Kidney epithelial cell (primary cell): ENCODE measurements around the gene SCML2. TPM values are rescaled to one million over a fixed set of nuclear protein-coding genes. Genes with fewer than 3 reads are reported as not detected.

Source experiments
- DNase-seq: peaks from one replicate; pipeline ENCODE4 v3.0.0-alpha.2; 2010; ENCODE audit warnings: low read depth
- H3K27me3 ChIP-seq: 2 replicates; pipeline ENCODE4 v1.6.0; 2011; ENCODE audit warnings: low read length; ENCODE audit not compliant: control insufficient read depth, insufficient read depth
- H3K36me3 ChIP-seq: 2 replicates; pipeline ENCODE4 v1.5.1; 2011; ENCODE audit warnings: low read length; ENCODE audit not compliant: control insufficient read depth, insufficient read depth
- H3K4me3 ChIP-seq: 2 replicates; pipeline ENCODE4 v1.5.1; 2011; ENCODE audit warnings: low read depth, mild to moderate bottlenecking, control low read depth, low read length
- total RNA-seq: library from RNA; depleted of rRNA; stranded (reverse); fragments of >200 nt; gene quantifications from 2 replicates; pipeline ENCODE4 v1.2.3, GENCODE V29; 2015
- TF ChIP-seq, protein P1 (sequence below): IDR thresholded peaks from 2 replicates; pipeline ENCODE4 v1.5.1; 2011; ENCODE audit warnings: mild to moderate bottlenecking, moderate library complexity, low read length, control low read depth, inconsistent platforms; ENCODE audit not compliant: insufficient read depth, poor library complexity, severe bottlenecking

Gene SCML2
- total RNA-seq, 1 donor from 2014 or later, result 1.5 TPM

DNA sequence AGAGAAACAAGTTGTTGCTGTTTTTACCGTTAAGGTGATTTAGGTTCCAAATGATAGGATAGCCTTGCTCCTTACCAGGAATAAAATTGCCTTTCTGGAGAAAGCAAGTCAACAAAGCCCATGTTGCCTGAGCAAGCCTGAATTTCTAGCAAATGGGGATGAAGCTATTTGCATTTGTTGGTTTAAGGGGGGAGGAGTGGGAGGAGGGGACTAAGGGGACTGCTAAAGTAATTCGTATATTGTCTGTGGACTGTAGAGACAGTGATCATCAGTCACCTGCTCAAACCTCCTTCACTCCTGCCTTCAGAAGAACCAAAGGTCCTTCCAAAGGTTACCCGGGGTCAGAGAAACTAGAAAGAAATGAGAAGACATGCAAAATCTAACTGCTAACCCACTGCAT lies 65.8 kb downstream of the SCML2 start:
- TF ChIP-seq, protein P1, sequence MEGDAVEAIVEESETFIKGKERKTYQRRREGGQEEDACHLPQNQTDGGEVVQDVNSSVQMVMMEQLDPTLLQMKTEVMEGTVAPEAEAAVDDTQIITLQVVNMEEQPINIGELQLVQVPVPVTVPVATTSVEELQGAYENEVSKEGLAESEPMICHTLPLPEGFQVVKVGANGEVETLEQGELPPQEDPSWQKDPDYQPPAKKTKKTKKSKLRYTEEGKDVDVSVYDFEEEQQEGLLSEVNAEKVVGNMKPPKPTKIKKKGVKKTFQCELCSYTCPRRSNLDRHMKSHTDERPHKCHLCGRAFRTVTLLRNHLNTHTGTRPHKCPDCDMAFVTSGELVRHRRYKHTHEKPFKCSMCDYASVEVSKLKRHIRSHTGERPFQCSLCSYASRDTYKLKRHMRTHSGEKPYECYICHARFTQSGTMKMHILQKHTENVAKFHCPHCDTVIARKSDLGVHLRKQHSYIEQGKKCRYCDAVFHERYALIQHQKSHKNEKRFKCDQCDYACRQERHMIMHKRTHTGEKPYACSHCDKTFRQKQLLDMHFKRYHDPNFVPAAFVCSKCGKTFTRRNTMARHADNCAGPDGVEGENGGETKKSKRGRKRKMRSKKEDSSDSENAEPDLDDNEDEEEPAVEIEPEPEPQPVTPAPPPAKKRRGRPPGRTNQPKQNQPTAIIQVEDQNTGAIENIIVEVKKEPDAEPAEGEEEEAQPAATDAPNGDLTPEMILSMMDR, result no peak
- DNase-seq, result no peak
- Histone ChIP-seq H3K36me3 (no peaks in the 10 kb centered on the region), H3K4me3 (no peak overlapping the region), H3K27me3 (no peaks in the 10 kb centered on the region)

DNA sequence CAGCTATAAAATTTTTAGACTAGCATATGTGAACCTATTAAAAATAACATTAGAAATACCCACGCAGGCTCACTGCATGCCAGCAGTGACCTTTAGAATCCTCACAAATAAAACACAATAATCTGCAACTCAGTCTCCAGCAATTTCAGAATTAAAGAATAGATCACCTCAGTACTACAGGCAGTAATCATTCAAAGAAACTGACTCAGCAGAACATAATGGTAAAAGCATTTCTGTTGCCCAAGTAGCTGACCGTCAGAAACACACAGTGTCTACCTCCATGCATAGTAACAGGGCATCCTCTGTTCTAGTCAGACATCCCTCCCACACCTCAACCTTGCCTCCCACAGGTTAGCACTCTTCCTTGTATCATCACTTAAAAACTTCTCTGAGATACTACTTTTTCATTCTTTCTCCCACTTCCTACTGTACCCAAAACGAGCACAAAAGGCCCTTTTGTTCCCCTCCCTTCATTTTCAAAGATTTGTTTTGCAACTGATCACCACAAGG lies 68.1 kb downstream of the SCML2 start:
- DNase-seq, result no peak
- H3K36me3 ChIP-seq, result no peaks in the 10 kb centered on the region
- H3K27me3 ChIP-seq, result no peaks in the 10 kb centered on the region
- TF ChIP-seq, protein P1, result no peak
- no peak overlapping the region for H3K4me3 ChIP-seq

- no peaks in the 10 kb centered on the region for H3K27me3 ChIP-seq
- TF ChIP-seq, protein P1, result no peak
- no peak overlapping the region for H3K4me3 ChIP-seq
- no peak for DNase-seq
- no peaks in the 10 kb centered on the region for H3K36me3 ChIP-seq
Measured at GRCh38 chrX:18278449-18278848, 76.0 kb downstream of the SCML2 start.

DNA sequence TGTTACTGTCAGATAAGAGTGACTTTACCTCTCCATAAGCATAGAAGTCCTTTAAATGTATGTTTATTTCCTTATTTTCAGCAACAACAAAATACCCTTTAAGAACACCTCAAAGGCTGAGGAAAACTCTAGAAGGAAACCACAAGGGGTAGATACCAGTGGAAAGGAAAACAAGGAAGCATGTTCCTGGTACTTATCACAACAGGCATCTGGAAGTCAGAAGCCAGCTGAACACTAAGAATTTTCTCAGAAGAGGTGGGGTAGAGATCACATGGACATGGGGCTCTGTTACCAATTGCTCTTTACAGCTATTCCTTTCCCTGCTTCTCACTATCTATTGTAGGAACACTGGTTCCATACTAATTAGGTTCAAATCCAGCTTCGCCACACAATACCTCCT lies 82.3 kb downstream of the SCML2 start:
- DNase-seq, result no peak
- TF ChIP-seq, protein P1, result no peak

GRCh38 chrX:18271725-18272124 lies 82.8 kb downstream of the SCML2 start:
- H3K4me3 ChIP-seq, result no peak overlapping the region
- no peaks in the 10 kb centered on the region for H3K36me3 ChIP-seq
- no peaks in the 10 kb centered on the region for H3K27me3 ChIP-seq
- no peak for DNase-seq
- TF ChIP-seq, protein P1, result no peak

More for the DNA sequence above, 82.3 kb downstream of the SCML2 start:
- Histone ChIP-seq H3K27me3 (no peaks in the 10 kb centered on the region), H3K36me3 (no peaks in the 10 kb centered on the region), H3K4me3 (no peak overlapping the region)

DNA sequence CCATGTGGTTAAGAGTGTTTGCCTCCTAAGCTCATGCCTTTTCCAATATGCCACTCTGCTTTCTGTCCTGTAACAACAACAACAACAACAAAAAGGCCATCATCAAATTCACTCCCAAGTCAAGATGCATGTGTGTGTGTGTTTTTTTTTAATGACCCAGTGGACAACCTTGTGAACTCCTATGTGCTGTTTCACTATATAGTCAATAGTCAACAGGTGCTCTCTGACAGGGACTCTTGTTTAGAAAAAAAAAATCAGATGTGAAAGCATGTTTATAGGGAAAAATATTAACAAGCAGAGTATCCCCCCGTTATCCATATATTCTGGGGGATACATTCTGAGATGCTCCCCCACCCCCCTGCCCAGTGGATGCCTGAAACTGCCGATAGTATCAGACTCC lies 83.2 kb downstream of the SCML2 start:
- no peaks in the 10 kb centered on the region for H3K27me3 ChIP-seq
- TF ChIP-seq, protein P1, result no peak
- H3K4me3 ChIP-seq, result no peak overlapping the region
- DNase-seq, result no peak
- no peaks in the 10 kb centered on the region for H3K36me3 ChIP-seq
